ENCODE data around the gene MSRB1.
"Not testable (repeated sequence)": the region's sequence is repeated elsewhere in the genome, so short reads cannot be mapped to it uniquely, and the experiment has no call there.

MSRB1 gene

GRCh38 chr16:1964506-1965395, 21.8 kb upstream of the MSRB1 start, which contains the start of gene RPS2:
RPS2 (minus strand) TSS chr16:1964826; CDS start chr16:1964625, 201 bp downstream.
- peak; percentile 99 for DNase-seq (ENCODE audit: low spot score)
- Histone ChIP-seq H3K4me3 (peak within 1 kb of the TSS; percentile 99), H3K27ac (peak within 1 kb of the TSS; percentile 96 to 98)
- TF ChIP-seq CTCF (IDR thresholded peaks at IDR 0.05): no peak

GRCh38 chr16:1963806-1964505, 21.0 kb upstream of the MSRB1 start:
- Histone ChIP-seq H3K27ac (peak overlapping the region; percentile 96 to 98), H3K4me3 (peak overlapping the region; percentile 99)
- no peak for TF ChIP-seq CTCF (IDR thresholded peaks at IDR 0.05)
- no peak for DNase-seq (ENCODE audit: low spot score)

GRCh38 chr16:1962161-1963153, 19.5 kb upstream of the MSRB1 start:
- not testable (repeated sequence) for H3K27ac ChIP-seq; DNase-seq (ENCODE audit: low spot score)
- H3K4me3 ChIP-seq: peak overlapping the region; percentile 99

- Histone ChIP-seq H3K4me3 (no peak overlapping the region), H3K27ac (no peak overlapping the region)
- no peak for TF ChIP-seq CTCF (IDR thresholded peaks at IDR 0.05)
- DNase-seq (ENCODE audit: low spot score): no peak
Observed at GRCh38 chr16:1961651-1962067, 18.7 kb upstream of the MSRB1 start.

GRCh38 chr16:1960665-1961630, 17.9 kb upstream of the MSRB1 start:
- no peak for TF ChIP-seq CTCF (IDR thresholded peaks at IDR 0.05)
- H3K4me3 ChIP-seq: peak overlapping the region; percentile 93
- H3K27ac ChIP-seq: peak overlapping the region in 1 of 2 donors; percentile 18
- DNase-seq (ENCODE audit: low spot score): no peak

GRCh38 chr16:1959269-1960039, 16.5 kb upstream of the MSRB1 start, which contains the start of gene NDUFB10:
NDUFB10 (plus strand) TSS chr16:1959538; CDS start chr16:1959625, 87 bp downstream.
- peak; percentile 29 for TF ChIP-seq CTCF (IDR thresholded peaks at IDR 0.05)

More at GRCh38 chr16:1959269-1960039, 16.5 kb upstream of the MSRB1 start, which contains the start of gene NDUFB10:
- Histone ChIP-seq H3K4me3 (peak within 1 kb of the TSS; percentile 93), H3K27ac (peak within 1 kb of the TSS; percentile 85 to 90)
- peak; percentile 91 for DNase-seq (ENCODE audit: low spot score)
